Common myeloid progenitor, CD34-positive (primary cell): ENCODE measurements around the gene DROSHA.

Source experiments
- CTCF ChIA-PET: fragments of 350-600 bp; sonication (Branson Sonifier 250); formaldehyde crosslinking; loops from one replicate; lab custom pipeline; 2021; ENCODE audit warnings: antibody characterized with exemption; lab: Charles Lee
- POLR2A ChIA-PET: fragments of 350-600 bp; sonication (Branson Sonifier 250); formaldehyde crosslinking; loops from one replicate; lab custom pipeline; 2021; ENCODE audit warnings: antibody characterized with exemption; lab: Charles Lee
- DNase-seq, 3 donors: peaks; one replicate each; pipeline versions ENCODE4 v3.0.0 to v3.0.0-alpha.2; 2013
- H3K27ac ChIP-seq, 2 experiments: 1 replicate in 1 of 2; 2 replicates in 1 of 2; pipeline ENCODE4 v1.7.0; 2013; ENCODE audit warnings: inconsistent platforms in 2 of 2, low read length in 2 of 2, mild to moderate bottlenecking in 2 of 2, low read depth in 1 of 2, moderate library complexity in 1 of 2; ENCODE audit not compliant: severe bottlenecking in 2 of 2, insufficient read depth in 1 of 2, poor library complexity in 1 of 2
- H3K27me3 ChIP-seq, 5 experiments: replicated peaks in 2 of 5; 1 replicate in 3 of 5; 2 replicates in 2 of 5; pipeline versions ENCODE4 v1.6.1 to v1.7.0; 2013; ENCODE audit warnings: low read length in 4 of 5, mild to moderate bottlenecking in 2 of 5, moderate library complexity in 2 of 5, inconsistent platforms in 1 of 5; ENCODE audit not compliant: insufficient read depth in 5 of 5, control insufficient read depth in 4 of 5
- H3K36me3 ChIP-seq, 4 experiments: 1 replicate in 2 of 4; 2 replicates in 2 of 4; pipeline versions ENCODE4 v1.6.1 to v1.7.0; 2013; ENCODE audit warnings: low read length in 3 of 4, control low read depth in 1 of 4, mild to moderate bottlenecking in 1 of 4; ENCODE audit not compliant: control insufficient read depth in 4 of 4, insufficient read depth in 4 of 4
- H3K4me1 ChIP-seq, 4 experiments: 1 replicate in 3 of 4; 2 replicates in 1 of 4; pipeline versions ENCODE4 v1.6.1 to v1.7.1; 2013; ENCODE audit warnings: low read length in 3 of 4, mild to moderate bottlenecking in 3 of 4, control low read depth in 1 of 4, inconsistent platforms in 1 of 4, moderate library complexity in 1 of 4; ENCODE audit not compliant: control insufficient read depth in 4 of 4, insufficient read depth in 4 of 4; ENCODE audit errors: control extremely low read depth in 1 of 4
- H3K4me3 ChIP-seq, 7 experiments: 1 replicate in 4 of 7; 2 replicates in 3 of 7; pipeline versions ENCODE4 v1.5.1 to v1.7.0; 2013; ENCODE audit warnings: mild to moderate bottlenecking in 7 of 7, low read length in 6 of 7, moderate library complexity in 6 of 7, inconsistent platforms in 2 of 7, low read depth in 2 of 7, control low read depth in 1 of 7; ENCODE audit not compliant: insufficient read depth in 4 of 7, control insufficient read depth in 1 of 7; ENCODE audit errors: extremely low read depth in 1 of 7
- H3K9me3 ChIP-seq, 5 experiments: 1 replicate in 4 of 5; 2 replicates in 1 of 5; pipeline versions ENCODE4 v1.6.1 to v1.7.1; 2013; ENCODE audit warnings: low read length in 4 of 5, mild to moderate bottlenecking in 2 of 5, inconsistent platforms in 1 of 5, low read depth in 1 of 5, moderate library complexity in 1 of 5; ENCODE audit not compliant: control insufficient read depth in 4 of 5, insufficient read depth in 2 of 5; ENCODE audit errors: control extremely low read depth in 1 of 5
- WGBS: methylation state at CpG from one replicate; pipeline ENCODE4 v1.1.5; 2013; ENCODE audit not compliant: insufficient coverage; 5-methylcytosine and 5-hydroxymethylcytosine counted together

Gene DROSHA

DNA sequence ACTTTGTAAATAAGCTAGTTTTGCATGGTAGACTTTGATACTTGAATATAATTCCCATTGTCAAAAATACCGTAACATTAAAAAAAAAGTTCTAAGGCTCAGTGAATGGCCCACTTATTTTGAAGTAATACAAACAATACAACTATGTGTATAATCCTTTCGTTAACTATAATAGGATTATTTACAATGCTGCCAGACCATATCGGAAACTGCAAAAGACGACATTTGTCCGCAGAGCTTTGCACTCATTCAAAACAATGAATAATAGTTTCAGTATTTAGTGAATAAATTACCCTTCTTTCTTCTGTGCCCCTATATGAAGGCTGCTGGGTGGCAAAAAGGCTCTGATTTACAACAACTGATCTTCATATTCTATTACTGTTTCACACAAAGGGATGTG is 121.8 kb downstream of the DROSHA start:
- WGBS = no CpG with 5 or more reads among the region's 5 CpGs
- no peak overlapping the region for H3K27ac ChIP-seq
- no peak for DNase-seq
- ChIA-PET CTCF (no interaction called here), POLR2A (no interaction called here)
- no peak overlapping the region for H3K4me3 ChIP-seq
- peaks cover 14 to 74% (median 38%) of the 10 kb centered on the region in 4 experiments for H3K36me3 ChIP-seq
- no peaks in the 10 kb centered on the region for H3K4me1 ChIP-seq
- H3K9me3 ChIP-seq = no peaks in the 10 kb centered on the region
- no peaks in the 10 kb centered on the region for H3K27me3 ChIP-seq

DNA sequence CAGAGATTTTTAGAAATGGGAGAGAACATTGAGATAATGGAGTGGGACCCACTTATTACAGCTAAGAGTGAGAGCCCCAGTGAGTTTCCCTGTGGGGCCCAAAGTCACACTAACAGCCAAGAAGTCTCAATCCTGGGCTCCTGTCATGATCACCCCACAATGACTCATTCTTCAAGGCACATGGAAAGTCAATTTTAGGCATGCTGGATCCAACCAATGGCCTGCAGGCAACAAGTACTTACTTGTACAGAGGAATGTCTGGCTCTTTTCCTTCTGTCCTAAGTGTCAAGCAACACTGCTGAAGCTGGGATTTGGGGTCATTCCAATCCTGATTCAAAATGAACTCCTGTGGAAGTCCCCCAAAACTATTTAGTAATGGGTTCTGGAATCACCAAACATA is 123.1 kb downstream of the DROSHA start:
- Histone ChIP-seq H3K4me1 (no peaks in the 10 kb centered on the region), H3K36me3 (peaks cover 17 to 76% (median 41%) of the 10 kb centered on the region in 4 experiments), H3K27ac (no peak overlapping the region), H3K4me3 (no peak overlapping the region), H3K9me3 (no peaks in the 10 kb centered on the region), H3K27me3 (no peaks in the 10 kb centered on the region)
- DNase-seq = no peak
- POLR2A ChIA-PET = no interaction called here
- CTCF ChIA-PET = no interaction called here

DNA sequence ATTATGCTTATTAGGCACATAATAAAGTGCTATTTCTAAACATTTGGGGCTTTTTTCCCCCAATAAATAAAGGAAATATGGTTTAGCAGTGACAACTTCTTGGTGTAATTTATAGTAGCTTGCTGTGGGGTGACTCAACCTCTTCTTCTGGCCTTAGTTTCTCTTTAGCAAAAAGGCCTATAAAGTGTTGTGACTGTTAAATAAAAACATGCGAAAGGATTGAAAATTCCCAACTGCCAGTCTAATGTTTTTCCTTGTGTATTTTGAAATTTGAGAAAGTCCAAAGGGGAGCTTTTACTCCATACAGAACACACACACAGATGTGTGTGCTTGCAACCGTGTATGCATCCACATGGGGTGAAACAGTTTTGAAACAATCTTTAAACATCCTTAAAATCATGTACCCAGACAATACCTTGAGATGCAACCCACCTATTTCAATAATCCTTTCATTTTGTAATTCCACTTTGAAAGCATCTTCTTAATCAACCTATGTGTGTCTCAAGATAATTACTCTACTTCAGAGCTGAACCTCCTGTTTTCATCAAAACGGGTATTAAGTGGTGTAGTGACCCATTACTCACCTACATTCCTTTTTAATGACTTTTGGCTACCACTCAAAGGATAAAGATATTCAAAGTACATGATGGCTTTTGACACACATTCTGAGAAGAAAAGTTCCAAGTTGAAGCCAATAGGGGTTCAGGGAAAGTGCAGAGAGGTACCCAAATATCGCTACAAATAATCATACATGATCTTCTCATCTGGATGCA is 123.8 kb downstream of the DROSHA start:
- ChIA-PET POLR2A (no interaction called here), CTCF (no interaction called here)
- Histone ChIP-seq H3K27me3 (no peaks in the 10 kb centered on the region), H3K27ac (no peak overlapping the region), H3K4me1 (no peaks in the 10 kb centered on the region), H3K36me3 (peaks cover 14 to 73% (median 40%) of the 10 kb centered on the region in 4 experiments), H3K9me3 (no peaks in the 10 kb centered on the region), H3K4me3 (no peak overlapping the region)
- WGBS = 100% methylated on average over 1 of the region's 4 CpGs
- DNase-seq = no peak

DNA sequence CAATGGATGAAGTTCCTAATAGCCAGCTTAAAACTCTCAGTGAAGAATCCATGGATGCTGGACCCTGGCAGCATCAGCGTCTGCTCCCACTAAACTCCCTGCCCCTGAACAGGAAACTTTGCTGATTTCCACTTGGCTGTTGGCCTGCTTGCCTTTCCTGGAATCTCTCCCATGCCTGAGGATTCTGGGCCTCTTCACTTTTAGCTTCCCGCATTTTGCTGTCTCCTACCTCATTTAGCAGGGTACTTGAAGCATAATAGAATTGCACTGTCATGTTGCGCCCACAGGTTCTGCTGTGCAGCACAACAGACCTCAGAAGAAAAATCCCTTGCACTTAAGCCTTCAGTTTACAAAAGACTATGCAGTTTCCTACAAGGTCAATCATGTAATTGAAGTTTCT is 127.6 kb downstream of the DROSHA start:
- ChIA-PET CTCF (no interaction called here), POLR2A (no interaction called here)
- H3K27me3 ChIP-seq = no peaks in the 10 kb centered on the region
- WGBS = 100% methylated on average over 3 of the region's 3 CpGs
- no peak for DNase-seq
- H3K36me3 ChIP-seq = peaks cover 16 to 58% (median 41%) of the 10 kb centered on the region in 4 experiments
- H3K27ac ChIP-seq = no peak overlapping the region
- H3K4me3 ChIP-seq = no peak overlapping the region
- H3K9me3 ChIP-seq = no peaks in the 10 kb centered on the region
- no peaks in the 10 kb centered on the region for H3K4me1 ChIP-seq

DNA sequence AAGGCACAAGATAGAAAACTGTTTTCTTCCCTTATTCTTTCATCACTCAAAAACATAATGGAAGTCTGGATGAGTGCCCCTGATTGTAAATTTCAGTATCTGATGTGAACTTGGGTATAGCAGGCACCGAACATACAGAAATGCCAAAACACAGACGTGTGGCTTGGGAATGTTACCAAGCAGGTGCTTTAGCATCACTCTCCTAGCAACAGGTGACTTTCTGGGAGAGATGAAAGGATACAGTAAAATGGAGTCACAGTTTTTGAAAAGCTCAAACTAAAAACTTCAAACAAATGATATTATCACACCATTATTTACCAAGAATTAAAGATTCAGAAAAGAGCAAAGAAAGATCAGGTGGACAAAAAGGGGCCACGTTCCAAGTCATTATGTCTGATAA is 130.2 kb downstream of the DROSHA start:
- no peak for DNase-seq
- no peaks in the 10 kb centered on the region for H3K27me3 ChIP-seq
- H3K36me3 ChIP-seq = peaks cover 12 to 35% (median 27%) of the 10 kb centered on the region in 4 experiments
- H3K4me3 ChIP-seq = no peak overlapping the region
- H3K9me3 ChIP-seq = no peaks in the 10 kb centered on the region
- H3K4me1 ChIP-seq = no peaks in the 10 kb centered on the region
- ChIA-PET POLR2A (no interaction called here), CTCF (no interaction called here)
- WGBS = 42% methylated on average over 2 of the region's 3 CpGs
- H3K27ac ChIP-seq = no peak overlapping the region

DNA sequence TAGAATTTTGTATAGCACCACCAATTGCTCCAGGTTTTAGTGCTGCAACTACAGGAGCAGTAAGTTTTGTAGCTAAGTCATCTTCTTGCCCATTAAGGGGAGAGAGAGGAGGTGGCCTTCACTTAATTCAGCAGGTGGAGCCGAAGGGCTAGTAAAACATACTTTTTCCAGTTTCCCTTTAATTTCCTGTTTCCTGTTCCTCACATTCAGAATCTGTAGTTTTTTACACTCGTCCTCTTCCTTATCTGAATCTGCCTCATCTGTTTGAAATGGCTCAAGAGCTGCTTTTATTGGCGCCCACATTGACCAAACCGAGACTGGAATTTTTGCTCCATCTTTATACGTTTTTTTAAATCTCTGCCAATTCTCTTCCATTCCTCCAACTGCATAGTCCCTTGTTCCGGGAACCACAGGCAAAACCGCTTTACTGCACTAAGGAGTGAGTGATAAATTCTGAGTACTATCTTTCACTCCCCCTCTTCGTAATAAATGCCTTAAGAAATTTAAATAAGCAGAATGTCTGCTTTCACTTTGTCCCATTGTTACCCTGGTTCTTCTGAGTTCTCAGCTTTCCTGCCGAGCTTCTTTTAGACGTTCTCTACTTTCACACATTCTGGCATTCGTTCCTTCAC is 133.9 kb downstream of the DROSHA start:
- Histone ChIP-seq H3K9me3 (no peaks in the 10 kb centered on the region), H3K27ac (no peak overlapping the region), H3K4me1 (no peaks in the 10 kb centered on the region), H3K36me3 (peaks cover 2 to 14% (median 11%) of the 10 kb centered on the region in 4 experiments), H3K4me3 (no peak overlapping the region), H3K27me3 (no peaks in the 10 kb centered on the region)
- POLR2A ChIA-PET = no interaction called here
- DNase-seq = no peak
- CTCF ChIA-PET = no interaction called here
- WGBS = 93% methylated on average over 5 of the region's 11 CpGs

DNA sequence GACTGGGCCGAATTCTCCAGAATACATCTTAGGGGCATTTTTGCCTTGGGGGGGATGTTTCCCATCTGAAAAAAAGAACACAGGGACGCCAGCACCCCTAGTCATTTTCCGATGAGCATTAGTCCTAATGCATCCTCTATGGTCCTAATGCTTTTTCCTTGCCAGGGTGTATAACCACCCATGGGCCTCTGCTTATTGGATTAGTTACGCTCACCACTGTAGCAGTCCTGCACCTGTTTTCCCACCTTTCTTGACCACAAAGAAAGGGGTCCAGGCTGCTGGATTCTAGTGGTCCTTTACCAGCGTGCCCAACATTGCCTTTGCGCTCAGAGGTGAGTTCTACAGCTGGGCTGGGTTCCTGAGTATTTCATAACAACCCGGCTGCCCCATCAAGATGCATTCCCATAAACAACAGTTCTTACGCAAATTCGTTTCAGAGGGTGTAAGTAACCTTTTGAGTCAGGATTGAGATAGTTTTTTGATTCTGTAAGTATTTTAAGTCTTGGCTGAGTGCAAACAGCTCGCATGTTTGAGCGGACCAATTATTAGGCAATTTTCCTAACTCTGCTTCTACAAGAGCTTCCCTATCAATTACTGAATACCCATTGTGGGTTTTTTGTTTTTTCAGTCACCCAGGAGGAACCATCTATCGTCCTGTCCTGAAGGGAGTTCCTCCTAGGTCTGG is 135.1 kb downstream of the DROSHA start:
- H3K36me3 ChIP-seq = peaks cover 1 to 10% (median 8%) of the 10 kb centered on the region in 4 experiments
- no peaks in the 10 kb centered on the region for H3K4me1 ChIP-seq
- POLR2A ChIA-PET = no interaction called here
- H3K9me3 ChIP-seq = no peaks in the 10 kb centered on the region
- no peak overlapping the region for H3K4me3 ChIP-seq
- 91% methylated on average over 9 of the region's 12 CpGs for WGBS
- CTCF ChIA-PET = no interaction called here
- no peak for DNase-seq
- H3K27me3 ChIP-seq = no peaks in the 10 kb centered on the region
- no peak overlapping the region for H3K27ac ChIP-seq
